Measurements from ENCODE around the gene SREK1. TPM values are rescaled to one million over a fixed set of nuclear protein-coding genes. Genes with fewer than 3 reads are reported as not detected.

Gene SREK1
- total and polyA plus RNA-seq, 2 donors (not counting 3 experiments of a cell fraction or from before 2014, with no cell fraction given) = 27.4 to 78.6 TPM

GRCh38 chr5:66151030-66151429 lies 6.9 kb downstream of the SREK1 start:
- Histone ChIP-seq H2AFZ (ENCODE audit: low read depth, low read length) (no peak overlapping the region), H3K79me2 (ENCODE audit: control insufficient read depth, insufficient read depth, low read length) (peaks cover 97% of the 10 kb centered on the region), H3K27ac (ENCODE audit: insufficient read depth, low read depth, low read length) (no peak overlapping the region), H3K4me3 (replicated peaks in 1 of 3; ENCODE audit: insufficient read depth in 1 of 3, low read depth in 1 of 3, low read length in 3 of 3) (no peak overlapping the region), H4K20me1 (replicated peaks; ENCODE audit: control insufficient read depth, extremely low read depth, insufficient read depth, low read length) (peaks cover 5% of the 10 kb centered on the region), H3K9ac (replicated peaks; ENCODE audit: extremely low read depth, insufficient read depth, low read length) (no peak overlapping the region), H3K9me3 (replicated peaks; ENCODE audit: control insufficient read depth, insufficient read depth, low read length) (no peaks in the 10 kb centered on the region), H3K27me3 (ENCODE audit: control insufficient read depth in 2 of 2, insufficient read depth in 2 of 2, low read length in 2 of 2) (no peaks in the 10 kb centered on the region), H3K4me2 (ENCODE audit: insufficient read depth, low read length) (no peak overlapping the region), H3K9me1 (replicated peaks; ENCODE audit: control insufficient read depth, extremely low read depth, insufficient read depth, low read length) (no peaks in the 10 kb centered on the region), H3K4me1 (ENCODE audit: control insufficient read depth, extremely low read depth, insufficient read depth, low read length) (peaks cover 6% of the 10 kb centered on the region), H3K36me3 (ENCODE audit: control insufficient read depth in 2 of 2, extremely low read depth in 1 of 2, insufficient read depth in 2 of 2, low read length in 2 of 2) (peaks cover 0 to 6% of the 10 kb centered on the region in 2 experiments)
- POLR2A ChIA-PET = no interaction called here
- intact Hi-C loops (cut with micrococcal nuclease) (no loop called here), dilution Hi-C loops (cut with MboI; ENCODE audit: extremely low pct_ligation_motif_present, low sequenced_read_pairs) (no loop called here)
- DNase-seq (ENCODE audit: low read depth, low spot score) (no peak), FAIRE-seq (no peak)
- BruUV-seq (replicated peaks) = no TSS peak
- TF ChIP-seq POLR2A (IDR thresholded peaks at IDR 0.05; ENCODE audit: low read depth, low read length) (no peak), CTCF (IDR thresholded peaks at IDR 0.05; ENCODE audit: extremely low read depth in 1 of 2, insufficient read depth in 1 of 2, low read depth in 1 of 2, low read length in 2 of 2) (no peak)
- CTCF ChIA-PET = interaction anchor here (1.2 kb wide), 1 partner anchor 24 kb away, joined by 5 read pairs; no protein-coding TSS in a partner anchor

- TF ChIP-seq GATA2 (IDR thresholded peaks at IDR 0.05; ENCODE audit: insufficient read depth, insufficient read length, low read depth, low read length) = no peak
- no peak for TF ChIP-seq MYC (IDR thresholded peaks at IDR 0.05; ENCODE audit: low read depth, low read length)
- TF ChIP-seq JUN (IDR thresholded peaks at IDR 0.05; ENCODE audit: borderline replicate concordance, insufficient read depth, insufficient read length, low read depth) = no peak
- no peak for TF ChIP-seq POLR2A (IDR thresholded peaks at IDR 0.05; ENCODE audit: low read depth, low read length)
- Histone ChIP-seq H3K27ac (ENCODE audit: insufficient read depth, low read depth, low read length) (no peak overlapping the region), H3K4me1 (ENCODE audit: control insufficient read depth, extremely low read depth, insufficient read depth, low read length) (peaks cover 1% of the 10 kb centered on the region), H3K36me3 (ENCODE audit: control insufficient read depth in 2 of 2, extremely low read depth in 1 of 2, insufficient read depth in 2 of 2, low read length in 2 of 2) (peaks cover 0 to 6% of the 10 kb centered on the region in 2 experiments), H3K9me3 (replicated peaks; ENCODE audit: control insufficient read depth, insufficient read depth, low read length) (no peaks in the 10 kb centered on the region), H3K9me1 (replicated peaks; ENCODE audit: control insufficient read depth, extremely low read depth, insufficient read depth, low read length) (no peaks in the 10 kb centered on the region), H2AFZ (ENCODE audit: low read depth, low read length) (no peak overlapping the region), H3K79me2 (ENCODE audit: control insufficient read depth, insufficient read depth, low read length) (peaks cover 97% of the 10 kb centered on the region), H3K9ac (replicated peaks; ENCODE audit: extremely low read depth, insufficient read depth, low read length) (no peak overlapping the region), H3K4me3 (replicated peaks in 1 of 3; ENCODE audit: insufficient read depth in 1 of 3, low read depth in 1 of 3, low read length in 3 of 3) (no peak overlapping the region), H3K27me3 (ENCODE audit: control insufficient read depth in 2 of 2, insufficient read depth in 2 of 2, low read length in 2 of 2) (no peaks in the 10 kb centered on the region), H4K20me1 (replicated peaks; ENCODE audit: control insufficient read depth, extremely low read depth, insufficient read depth, low read length) (peaks cover 5% of the 10 kb centered on the region), H3K4me2 (ENCODE audit: insufficient read depth, low read length) (no peak overlapping the region)
- no peak for DNase-seq (ENCODE audit: low read depth, low spot score)
- ChIA-PET CTCF (interaction anchor here (1.2 kb wide), 1 partner anchor 23 kb away, joined by 5 read pairs; no protein-coding TSS in a partner anchor), POLR2A (no interaction called here)
- intact Hi-C loops (cut with micrococcal nuclease) (no loop called here), dilution Hi-C loops (cut with MboI; ENCODE audit: extremely low pct_ligation_motif_present, low sequenced_read_pairs) (no loop called here)
- no peak for FAIRE-seq
- no TSS peak for BruUV-seq (replicated peaks)
Measured at GRCh38 chr5:66151491-66151890, 7.4 kb downstream of the SREK1 start.
